B cell (primary cell): ENCODE results near the gene PHTF2. TPM values are rescaled to one million over a fixed set of nuclear protein-coding genes. Genes with fewer than 3 reads are reported as not detected.

Source experiments
- ATAC-seq: fragments of 200-7000 bp; cut with Tn5 transposase; one replicate; pipeline ENCODE4 v1.10.0; 2021; ENCODE audit warnings: low read depth, mild to moderate bottlenecking, moderate number of reproducible peaks, moderate library complexity
- CTCF ChIA-PET: fragments of 350-600 bp; sonication (Branson Sonifier 250); formaldehyde crosslinking; loops from one replicate; lab custom pipeline; 2021; ENCODE audit warnings: antibody characterized with exemption, inconsistent platforms; lab: Charles Lee
- POLR2A ChIA-PET: fragments of 350-600 bp; sonication (Branson Sonifier 250); formaldehyde crosslinking; loops from one replicate; lab custom pipeline; 2021; ENCODE audit warnings: antibody characterized with exemption; lab: Charles Lee
- DNase-seq: peaks from one replicate; pipeline ENCODE4 v3.0.0; 2013
- H2AFZ ChIP-seq: 2 replicates; pipeline ENCODE4 v1.6.1; 2012; ENCODE audit warnings: mild to moderate bottlenecking, low read depth, low read length; ENCODE audit not compliant: insufficient read depth, poor library complexity, severe bottlenecking
- H3K27ac ChIP-seq, 2 donors: 1 replicate in 1 of 2; 2 replicates in 1 of 2; pipeline ENCODE4 v1.5.1; 2012 to 2013; ENCODE audit warnings: low read length in 2 of 2, mild to moderate bottlenecking in 2 of 2, moderate library complexity in 1 of 2
- H3K27me3 ChIP-seq, 4 experiments: fragments of 200-600 bp in 1 of 4; sonication (generic) in 1 of 4; replicated peaks in 1 of 4; 1 replicate in 2 of 4; 2 replicates in 2 of 4; pipeline versions ENCODE4 v1.6.1 to v1.7.0; 2013 to 2016; ENCODE audit warnings: low read length in 3 of 4, mild to moderate bottlenecking in 2 of 4, mixed read lengths in 1 of 4, moderate library complexity in 1 of 4; ENCODE audit not compliant: insufficient read depth in 4 of 4, control insufficient read depth in 3 of 4; ENCODE audit errors: control extremely low read depth in 1 of 4
- H3K36me3 ChIP-seq, 2 experiments: replicated peaks in 1 of 2; 1 replicate in 1 of 2; 2 replicates in 1 of 2; pipeline versions ENCODE4 v1.6.1 to v1.7.1; 2013; ENCODE audit warnings: low read length in 1 of 2; ENCODE audit not compliant: insufficient read depth in 2 of 2, control insufficient read depth in 1 of 2; ENCODE audit errors: control extremely low read depth in 1 of 2, extremely low read depth in 1 of 2
- H3K4me1 ChIP-seq, 2 donors: fragments of 200-600 bp in 1 of 2; sonication (generic) in 1 of 2; 1 replicate in 1 of 2; 2 replicates in 1 of 2; pipeline versions ENCODE4 v1.5.1 to v1.6.1; 2013 to 2017; ENCODE audit warnings: low read length in 2 of 2; ENCODE audit not compliant: control insufficient read depth in 2 of 2, insufficient read depth in 2 of 2
- H3K4me2 ChIP-seq: replicated peaks from 2 replicates; pipeline ENCODE3; 2012; ENCODE audit warnings: mild to moderate bottlenecking, low read depth, low read length; ENCODE audit not compliant: poor library complexity, severe bottlenecking
- H3K4me3 ChIP-seq, 5 experiments: fragments of 200-600 bp in 1 of 5; sonication (generic) in 1 of 5; 1 replicate in 3 of 5; 2 replicates in 2 of 5; pipeline versions ENCODE4 v1.5.1 to v1.7.0; 2011 to 2016; ENCODE audit warnings: low read length in 4 of 5, mild to moderate bottlenecking in 4 of 5, low read depth in 2 of 5, control low read depth in 1 of 5, moderate library complexity in 1 of 5; ENCODE audit not compliant: insufficient read depth in 1 of 5; ENCODE audit errors: control extremely low read depth in 1 of 5, extremely low read depth in 1 of 5
- H3K79me2 ChIP-seq: fragments of 200-600 bp; sonication (generic); one replicate; pipeline ENCODE4 v1.6.0; 2016; ENCODE audit warnings: low read length; ENCODE audit not compliant: control insufficient read depth, insufficient read depth
- H3K9ac ChIP-seq: fragments of 200-600 bp; sonication (generic); 2 replicates; pipeline ENCODE4 v1.6.1; 2017; ENCODE audit warnings: mild to moderate bottlenecking, low read length, moderate library complexity
- H3K9me3 ChIP-seq, 3 donors: one replicate each; pipeline versions ENCODE4 v1.6.1 to v1.7.1; 2013; ENCODE audit warnings: low read length in 2 of 3; ENCODE audit not compliant: control insufficient read depth in 2 of 3, insufficient read depth in 1 of 3; ENCODE audit errors: control extremely low read depth in 1 of 3
- H4K20me1 ChIP-seq: 2 replicates; pipeline ENCODE4 v1.6.0; 2012; ENCODE audit warnings: mild to moderate bottlenecking, low read length; ENCODE audit not compliant: insufficient read depth, control insufficient read depth, poor library complexity, severe bottlenecking
- H3K27ac Mint-ChIP-seq: one replicate; pipeline ENCODE4 v1.8.0; 2021; ENCODE audit warnings: mixed read lengths
- H3K27me3 Mint-ChIP-seq: one replicate; pipeline ENCODE4 v1.8.0; 2021; ENCODE audit warnings: mixed read lengths
- H3K4me1 Mint-ChIP-seq: one replicate; pipeline ENCODE4 v1.8.0; 2021; ENCODE audit warnings: mixed read lengths
- H3K4me3 Mint-ChIP-seq: one replicate; pipeline ENCODE4 v1.8.0; 2021; ENCODE audit warnings: mixed read lengths
- H3K9me3 Mint-ChIP-seq: one replicate; pipeline ENCODE4 v1.8.0; 2022; ENCODE audit warnings: mixed read lengths; ENCODE audit not compliant: insufficient read depth
- EZH2 ChIP-seq: IDR thresholded peaks from 2 replicates; pipeline ENCODE4 v1.6.1; 2012; ENCODE audit warnings: borderline replicate concordance, low read depth, mild to moderate bottlenecking, moderate library complexity, low read length; ENCODE audit not compliant: insufficient read depth, poor library complexity, severe bottlenecking
- WGBS: methylation state at CpG from one replicate; pipeline ENCODE4 v1.1.5; 2013; ENCODE audit warnings: missing lambda C conversion rate; ENCODE audit not compliant: insufficient coverage; 5-methylcytosine and 5-hydroxymethylcytosine counted together
- intact Hi-C: fragments of 100-400 bp; cut with micrococcal nuclease; formaldehyde crosslinking; loops from one replicate; pipeline ENCODE4 v1.10.0; 2022
- polyA plus RNA-seq: library from polyadenylated mRNA; depleted of rRNA; stranded (reverse); fragments of >200 nt; gene quantifications from 2 replicates; pipeline ENCODE4 v1.2.3, GENCODE V29; 2012
- total RNA-seq, 2 donors: library from RNA; stranded (reverse); fragments of 120-200 nt in 1 of 2; gene quantifications; 1 replicate in 1 of 2; 2 replicates in 1 of 2; pipeline versions ENCODE4 v1.2.3 to v1.2.4, GENCODE V29; 2013 to 2022
- TF ChIP-seq, protein P1 (sequence below): fragments of 200-600 bp; IDR thresholded peaks from one replicate; pipeline ENCODE4 v1.8.0; 2022; ENCODE audit warnings: antibody characterized with exemption, mild to moderate bottlenecking

The PHTF2 gene
- total and polyA plus RNA-seq, 2 donors (not counting 1 experiment from before 2014, with no cell fraction given): 35.3 to 44.8 TPM

DNA sequence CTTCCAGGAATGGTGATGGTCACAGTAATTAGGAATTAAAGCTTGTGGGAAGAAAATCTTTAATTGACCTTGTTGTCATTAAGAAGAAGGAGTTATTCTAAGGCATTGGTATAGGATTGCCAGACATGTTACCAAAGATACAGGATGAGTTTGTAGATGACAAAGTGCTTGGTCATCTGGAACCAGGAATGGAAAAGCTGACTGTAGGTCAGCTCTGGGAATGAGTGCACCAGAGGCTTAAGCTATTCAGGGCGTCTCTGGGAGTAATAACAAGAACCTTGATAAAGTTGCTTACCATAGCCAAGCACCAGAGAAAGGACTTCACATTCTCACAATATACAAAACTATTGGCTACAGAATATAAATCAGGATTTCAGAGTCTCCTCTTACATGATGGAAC, 89.0 kb downstream of the PHTF2 start:
- Histone ChIP-seq H3K27me3 (no peaks in the 10 kb centered on the region), H2AFZ (no peak overlapping the region), H3K36me3 (peaks cover 0 to 1% of the 10 kb centered on the region in 2 experiments), H3K4me1 (peaks cover 4 to 5% of the 10 kb centered on the region in 2 donors), H3K9me3 (no peaks in the 10 kb centered on the region), H3K27ac (no peak overlapping the region), H3K4me3 (no peak overlapping the region), H3K79me2 (peaks cover 84% of the 10 kb centered on the region), H4K20me1 (peaks cover 34% of the 10 kb centered on the region), H3K9ac (no peak overlapping the region), H3K4me2 (no peak overlapping the region)
- no CpG with 5 or more reads among the region's 1 CpG for WGBS
- Mint-ChIP-seq H3K27me3 (no peaks in the 10 kb centered on the region), H3K27ac (peak overlapping the region; percentile 10), H3K4me1 (peaks cover 48% of the 10 kb centered on the region), H3K4me3 (no peak overlapping the region), H3K9me3 (no peaks in the 10 kb centered on the region)
- ChIA-PET CTCF (interaction anchor here (0.5 to 0.9 kb wide), 2 partner anchors 8 to 462 kb away, joined by 3 read pairs; no protein-coding TSS in a partner anchor), POLR2A (interaction anchor here (0.7 kb wide), 1 partner anchor 51 kb away, joined by 3 read pairs; no protein-coding TSS in a partner anchor)
- TF ChIP-seq EZH2: no peak
- TF ChIP-seq, protein P1, sequence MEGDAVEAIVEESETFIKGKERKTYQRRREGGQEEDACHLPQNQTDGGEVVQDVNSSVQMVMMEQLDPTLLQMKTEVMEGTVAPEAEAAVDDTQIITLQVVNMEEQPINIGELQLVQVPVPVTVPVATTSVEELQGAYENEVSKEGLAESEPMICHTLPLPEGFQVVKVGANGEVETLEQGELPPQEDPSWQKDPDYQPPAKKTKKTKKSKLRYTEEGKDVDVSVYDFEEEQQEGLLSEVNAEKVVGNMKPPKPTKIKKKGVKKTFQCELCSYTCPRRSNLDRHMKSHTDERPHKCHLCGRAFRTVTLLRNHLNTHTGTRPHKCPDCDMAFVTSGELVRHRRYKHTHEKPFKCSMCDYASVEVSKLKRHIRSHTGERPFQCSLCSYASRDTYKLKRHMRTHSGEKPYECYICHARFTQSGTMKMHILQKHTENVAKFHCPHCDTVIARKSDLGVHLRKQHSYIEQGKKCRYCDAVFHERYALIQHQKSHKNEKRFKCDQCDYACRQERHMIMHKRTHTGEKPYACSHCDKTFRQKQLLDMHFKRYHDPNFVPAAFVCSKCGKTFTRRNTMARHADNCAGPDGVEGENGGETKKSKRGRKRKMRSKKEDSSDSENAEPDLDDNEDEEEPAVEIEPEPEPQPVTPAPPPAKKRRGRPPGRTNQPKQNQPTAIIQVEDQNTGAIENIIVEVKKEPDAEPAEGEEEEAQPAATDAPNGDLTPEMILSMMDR: no peak
- ATAC-seq: no peak
- intact Hi-C loops: no loop called here
- DNase-seq: no peak

- no peaks in the 10 kb centered on the region for H3K27me3 ChIP-seq
- intact Hi-C loops: no loop called here
- peaks cover 0 to 1% of the 10 kb centered on the region in 2 experiments for H3K36me3 ChIP-seq
- H3K27ac Mint-ChIP-seq: peak overlapping the region; percentile 10
- no peak for ATAC-seq
- CTCF ChIA-PET: no interaction called here
- no peak overlapping the region for H3K27ac ChIP-seq
- no CpG with 5 or more reads among the region's 1 CpG for WGBS
- H3K4me3 ChIP-seq: no peak overlapping the region
- peaks cover 34% of the 10 kb centered on the region for H4K20me1 ChIP-seq
- no peak for DNase-seq
- H3K4me1 ChIP-seq: peaks cover 4 to 5% of the 10 kb centered on the region in 2 donors
- no peak overlapping the region for H3K4me3 Mint-ChIP-seq
- POLR2A ChIA-PET: no interaction called here
- H3K27me3 Mint-ChIP-seq: no peaks in the 10 kb centered on the region
- H3K4me2 ChIP-seq: no peak overlapping the region
- no peaks in the 10 kb centered on the region for H3K9me3 ChIP-seq
- H3K4me1 Mint-ChIP-seq: peaks cover 43% of the 10 kb centered on the region
- H2AFZ ChIP-seq: no peak overlapping the region
- H3K9ac ChIP-seq: no peak overlapping the region
- H3K9me3 Mint-ChIP-seq: no peaks in the 10 kb centered on the region
- H3K79me2 ChIP-seq: peaks cover 78% of the 10 kb centered on the region
- TF ChIP-seq EZH2: no peak
- TF ChIP-seq, protein P1: no peak
Observed at GRCh38 chr7:77888998-77889397, 90.4 kb downstream of the PHTF2 start.
